OCI-LY3 (cell line): ENCODE results near the gene ANK2.

Source experiments
- CTCF ChIP-seq: fragments of 200-600, 300-600 bp; sonication (generic); IDR thresholded peaks from 2 replicates; pipeline ENCODE4 v1.5.1; 2014; ENCODE audit warnings: antibody characterized with exemption, low read length, low read depth
- EZH2phosphoT487 ChIP-seq: fragments of 200-600 bp; shearing (Covaris generic); IDR thresholded peaks from 2 replicates; pipeline ENCODE4 v1.6.1; 2018; ENCODE audit warnings: antibody characterized with exemption, mixed run types, low read depth

GRCh38 chr4:113056318-113056717 is 6.9 kb downstream of the ANK2 start:
- TF ChIP-seq CTCF (no peak), EZH2phosphoT487 (no peak)
